SK-N-SH (cell line): ENCODE results near the gene COPS4. TPM values are rescaled to one million over a fixed set of nuclear protein-coding genes. Genes with fewer than 3 reads are reported as not detected.
"Not testable (repeated sequence)": the region's sequence is repeated elsewhere in the genome, so short reads cannot be mapped to it uniquely, and the experiment has no call there.

Experiments used
- CTCF ChIA-PET: fragments of 300-600, 350-600 bp; formaldehyde crosslinking; extraction: SDS; loops from one replicate; lab custom pipeline; 2021; lab: Yijun Ruan, JAX
- POLR2A ChIA-PET: fragments of 350-600 bp; sonication (Branson Sonifier 250); formaldehyde crosslinking; extraction: SDS; loops from one replicate; lab custom pipeline; 2020; ENCODE audit warnings: antibody characterized with exemption, inconsistent platforms; lab: Yijun Ruan, JAX
- DNase-seq: peaks from one replicate; pipeline ENCODE4 v3.0.0; 2012
- H2AFZ ChIP-seq: fragments of 200-600 bp; sonication (generic); 2 replicates; pipeline ENCODE4 v1.8.1; 2016; ENCODE audit warnings: antibody characterized with exemption, mild to moderate bottlenecking, low read depth
- H3F3A ChIP-seq: fragments of 200-600 bp; sonication (generic); replicated peaks from 2 replicates; pipeline ENCODE3; 2016; ENCODE audit warnings: antibody characterized with exemption, mild to moderate bottlenecking; ENCODE audit not compliant: insufficient read depth
- H3K27ac ChIP-seq, 2 experiments: fragments of 200-500 bp in 1 of 2; fragments of 200-600 bp in 1 of 2; sonication (Bioruptor generic) in 1 of 2; sonication (generic), shearing (Covaris generic) in 1 of 2; 2 replicates each; pipeline versions ENCODE4 v1.5.1 to v1.6.1; 2014 to 2016; ENCODE audit warnings: low read depth in 2 of 2, inconsistent platforms in 1 of 2, low read length in 1 of 2, mild to moderate bottlenecking in 1 of 2, mixed read lengths in 1 of 2
- H3K27me3 ChIP-seq: fragments of 200-600 bp; sonication (generic), shearing (Covaris generic); 2 replicates; pipeline ENCODE4 v1.6.1; 2016; ENCODE audit warnings: mixed run types; ENCODE audit not compliant: insufficient read depth
- H3K36me3 ChIP-seq, 2 experiments: fragments of 200-500 bp in 1 of 2; fragments of 200-600 bp in 1 of 2; sonication (Bioruptor generic) in 1 of 2; sonication (generic) in 1 of 2; replicated peaks in 1 of 2; 2 replicates each; pipeline versions ENCODE3 to v1.5.1; 2014 to 2016; ENCODE audit warnings: low read length in 1 of 2, mild to moderate bottlenecking in 1 of 2; ENCODE audit not compliant: insufficient read depth in 2 of 2, control insufficient read depth in 1 of 2
- H3K4me1 ChIP-seq, 2 experiments: fragments of 200-500 bp in 1 of 2; fragments of 200-600 bp in 1 of 2; sonication (Bioruptor generic) in 1 of 2; sonication (generic), shearing (Covaris generic) in 1 of 2; 2 replicates each; pipeline versions ENCODE4 v1.5.1 to v1.6.1; 2014 to 2016; ENCODE audit warnings: low read depth in 1 of 2, low read length in 1 of 2, mixed run types in 1 of 2; ENCODE audit not compliant: insufficient read depth in 2 of 2, control insufficient read depth in 1 of 2
- H3K4me2 ChIP-seq: fragments of 200-600 bp; sonication (generic), shearing (Covaris generic); 2 replicates; pipeline ENCODE4 v1.6.1; 2017; ENCODE audit warnings: mixed run types
- H3K4me3 ChIP-seq, 2 experiments: fragments of 200-500 bp in 1 of 2; fragments of 200-600 bp in 1 of 2; sonication (Bioruptor generic) in 1 of 2; sonication (generic), shearing (Covaris generic) in 1 of 2; 2 replicates each; pipeline versions ENCODE4 v1.5.1 to v1.8.1; 2014 to 2016; ENCODE audit warnings: low read depth in 2 of 2, inconsistent platforms in 1 of 2, low read length in 1 of 2, mild to moderate bottlenecking in 1 of 2, mixed read lengths in 1 of 2, moderate library complexity in 1 of 2
- H3K79me2 ChIP-seq: fragments of 200-600 bp; sonication (generic); 2 replicates; pipeline ENCODE4 v1.8.1; 2017; ENCODE audit warnings: mild to moderate bottlenecking; ENCODE audit not compliant: insufficient read depth
- H3K9ac ChIP-seq: fragments of 200-600 bp; sonication (generic); 2 replicates; pipeline ENCODE4 v1.6.1; 2017; ENCODE audit warnings: mixed run types
- H3K9me2 ChIP-seq: fragments of 200-600 bp; sonication (generic); 2 replicates; pipeline ENCODE4 v1.6.1; 2017; ENCODE audit warnings: mixed run types
- H3K9me3 ChIP-seq: fragments of 200-600 bp; sonication (generic); 2 replicates; pipeline ENCODE4 v1.6.1; 2017; ENCODE audit warnings: mixed run types, mild to moderate bottlenecking, moderate library complexity
- H4K20me1 ChIP-seq: fragments of 200-600 bp; sonication (generic); 2 replicates; pipeline ENCODE4 v1.6.1; 2017; ENCODE audit warnings: mild to moderate bottlenecking, mixed run types; ENCODE audit not compliant: insufficient read depth
- NFIC ChIP-seq: IDR thresholded peaks from 2 replicates; pipeline ENCODE4 v1.4.0; 2012; ENCODE audit warnings: borderline replicate concordance
- SIN3A ChIP-seq: IDR thresholded peaks from 2 replicates; pipeline ENCODE4 v1.6.1; 2012; ENCODE audit warnings: low read depth, mild to moderate bottlenecking, low read length, moderate library complexity, borderline replicate concordance
- SMC3 ChIP-seq: IDR thresholded peaks from 2 replicates; pipeline ENCODE4 v1.6.1; 2012; ENCODE audit warnings: low read depth, low read length, improper control_type of control experiment
- YY1 ChIP-seq: IDR thresholded peaks from 2 replicates; pipeline ENCODE4 v1.4.0; 2012; ENCODE audit warnings: low read depth, mild to moderate bottlenecking
- WGBS: methylation state at CpG from one replicate; pipeline ENCODE4 v1.1.6; 2017; ENCODE audit warnings: low lambda C conversion rate; 5-methylcytosine and 5-hydroxymethylcytosine counted together
- polyA plus RNA-seq, 3 experiments: library from polyadenylated mRNA; depleted of rRNA; stranded (reverse); fragments of >200 nt; gene quantifications; 2 replicates each; pipeline ENCODE4 v1.2.3, GENCODE V29; 2012
- TF ChIP-seq, protein P1 (sequence below): IDR thresholded peaks from 2 replicates; pipeline ENCODE4 v1.6.1; 2012; ENCODE audit warnings: mild to moderate bottlenecking, low read depth, low read length, moderate library complexity
- TF ChIP-seq, protein P2 (sequence below): fragments of 150-350 bp; IDR thresholded peaks from 2 replicates; pipeline ENCODE4 v1.6.1; 2016; ENCODE audit warnings: mild to moderate bottlenecking, low read depth, low read length

COPS4 gene
- polyA plus RNA-seq, 1 of the 3 experiments (the other 2 are of a cell fraction): 33.9 TPM

DNA sequence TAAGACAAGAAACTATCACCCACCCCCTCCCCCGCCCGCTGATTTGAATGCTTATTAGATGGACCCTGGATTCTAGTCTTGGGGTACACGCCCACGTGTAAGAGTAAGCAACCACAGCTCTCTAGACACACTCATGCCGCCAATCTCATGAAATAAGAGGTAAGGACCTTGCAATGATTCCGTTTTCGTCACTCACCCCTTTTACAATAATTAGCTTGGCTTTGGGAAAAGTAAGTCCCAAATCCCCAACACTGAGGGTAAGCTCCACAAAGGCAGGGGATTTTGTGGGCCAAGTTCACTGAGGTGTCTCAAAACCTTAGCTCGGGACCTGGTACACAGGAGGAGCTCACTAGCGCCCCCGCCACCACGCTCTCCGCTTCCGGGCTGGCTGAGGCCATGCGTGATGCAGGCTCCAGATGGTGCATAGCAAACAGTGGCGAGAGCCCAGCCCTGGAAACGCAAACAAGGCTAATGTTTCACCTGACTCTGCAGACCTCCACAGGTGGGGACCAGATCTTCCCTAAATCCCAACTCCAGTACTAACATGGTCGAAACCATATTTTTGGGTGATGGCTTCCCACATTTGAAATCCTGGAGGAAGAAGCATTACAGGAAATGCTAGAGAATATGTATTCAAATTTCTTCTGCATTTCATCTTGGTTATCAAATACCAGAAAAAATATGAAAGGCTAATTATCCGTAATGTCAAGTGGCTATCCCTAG is 75.4 kb downstream of the COPS4 start (continued):
- peak; percentile 17; the same call in 1 of the 2 replicates for TF ChIP-seq SMC3
- TF ChIP-seq, protein P1, sequence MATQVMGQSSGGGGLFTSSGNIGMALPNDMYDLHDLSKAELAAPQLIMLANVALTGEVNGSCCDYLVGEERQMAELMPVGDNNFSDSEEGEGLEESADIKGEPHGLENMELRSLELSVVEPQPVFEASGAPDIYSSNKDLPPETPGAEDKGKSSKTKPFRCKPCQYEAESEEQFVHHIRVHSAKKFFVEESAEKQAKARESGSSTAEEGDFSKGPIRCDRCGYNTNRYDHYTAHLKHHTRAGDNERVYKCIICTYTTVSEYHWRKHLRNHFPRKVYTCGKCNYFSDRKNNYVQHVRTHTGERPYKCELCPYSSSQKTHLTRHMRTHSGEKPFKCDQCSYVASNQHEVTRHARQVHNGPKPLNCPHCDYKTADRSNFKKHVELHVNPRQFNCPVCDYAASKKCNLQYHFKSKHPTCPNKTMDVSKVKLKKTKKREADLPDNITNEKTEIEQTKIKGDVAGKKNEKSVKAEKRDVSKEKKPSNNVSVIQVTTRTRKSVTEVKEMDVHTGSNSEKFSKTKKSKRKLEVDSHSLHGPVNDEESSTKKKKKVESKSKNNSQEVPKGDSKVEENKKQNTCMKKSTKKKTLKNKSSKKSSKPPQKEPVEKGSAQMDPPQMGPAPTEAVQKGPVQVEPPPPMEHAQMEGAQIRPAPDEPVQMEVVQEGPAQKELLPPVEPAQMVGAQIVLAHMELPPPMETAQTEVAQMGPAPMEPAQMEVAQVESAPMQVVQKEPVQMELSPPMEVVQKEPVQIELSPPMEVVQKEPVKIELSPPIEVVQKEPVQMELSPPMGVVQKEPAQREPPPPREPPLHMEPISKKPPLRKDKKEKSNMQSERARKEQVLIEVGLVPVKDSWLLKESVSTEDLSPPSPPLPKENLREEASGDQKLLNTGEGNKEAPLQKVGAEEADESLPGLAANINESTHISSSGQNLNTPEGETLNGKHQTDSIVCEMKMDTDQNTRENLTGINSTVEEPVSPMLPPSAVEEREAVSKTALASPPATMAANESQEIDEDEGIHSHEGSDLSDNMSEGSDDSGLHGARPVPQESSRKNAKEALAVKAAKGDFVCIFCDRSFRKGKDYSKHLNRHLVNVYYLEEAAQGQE: 0 out of 2 replicates have a peak, but pooled peaks have one; percentile 8
- TF ChIP-seq SIN3A: peak; percentile 55; the same call in 1 of the 2 replicates
- peak; percentile 36; the same call in 1 of the 2 replicates for TF ChIP-seq YY1
- TF ChIP-seq, protein P2, sequence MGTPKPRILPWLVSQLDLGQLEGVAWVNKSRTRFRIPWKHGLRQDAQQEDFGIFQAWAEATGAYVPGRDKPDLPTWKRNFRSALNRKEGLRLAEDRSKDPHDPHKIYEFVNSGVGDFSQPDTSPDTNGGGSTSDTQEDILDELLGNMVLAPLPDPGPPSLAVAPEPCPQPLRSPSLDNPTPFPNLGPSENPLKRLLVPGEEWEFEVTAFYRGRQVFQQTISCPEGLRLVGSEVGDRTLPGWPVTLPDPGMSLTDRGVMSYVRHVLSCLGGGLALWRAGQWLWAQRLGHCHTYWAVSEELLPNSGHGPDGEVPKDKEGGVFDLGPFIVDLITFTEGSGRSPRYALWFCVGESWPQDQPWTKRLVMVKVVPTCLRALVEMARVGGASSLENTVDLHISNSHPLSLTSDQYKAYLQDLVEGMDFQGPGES: no peak

DNA sequence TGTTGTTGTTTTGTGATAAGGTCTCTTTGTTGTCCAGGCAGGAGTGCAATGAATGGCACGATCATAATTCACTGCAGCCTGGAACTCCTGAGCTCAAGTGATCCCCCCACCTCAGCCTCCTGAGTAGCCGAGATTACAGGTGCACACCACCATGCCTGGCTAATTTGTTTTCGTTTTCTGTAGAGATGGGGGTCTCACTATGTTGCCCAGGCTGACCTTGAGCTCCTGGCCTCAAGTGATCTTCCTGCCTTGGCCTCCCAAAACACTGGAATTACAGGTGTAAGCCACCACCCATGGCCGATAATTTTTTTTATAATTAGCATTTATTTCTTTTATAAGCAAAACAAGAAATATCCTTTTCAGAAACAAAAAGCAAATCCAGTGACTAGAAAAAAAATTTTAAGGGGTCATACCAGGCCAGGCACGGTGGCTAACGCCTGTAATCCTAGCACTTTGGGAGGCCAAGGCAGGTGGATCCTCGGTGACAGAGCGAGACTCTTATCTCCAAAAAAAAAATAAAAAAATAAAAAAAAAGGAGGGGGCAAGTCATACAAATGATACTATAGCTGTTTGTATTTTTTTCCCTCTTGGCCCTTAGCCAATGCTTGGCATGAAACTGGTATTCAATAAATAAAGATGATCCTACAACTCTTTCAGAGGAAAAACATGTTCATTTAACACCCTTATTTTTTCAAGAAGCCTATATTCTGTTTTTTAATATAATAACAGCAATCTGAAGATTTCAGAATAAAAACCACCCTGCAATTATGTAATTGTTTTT is 76.2 kb downstream of the COPS4 start:
- TF ChIP-seq, protein P2: no peak
- peak; percentile 34; the same call in 1 of the 2 replicates for TF ChIP-seq NFIC
- no peaks in the 10 kb centered on the region; the same call in 1 of the 2 replicates for H3K79me2 ChIP-seq
- ChIA-PET POLR2A (no interaction called here), CTCF (interaction anchor here (0.7 to 2.3 kb wide), 9 partner anchors 8 to 649 kb away, joined by 3 to 10 read pairs (median 4); no protein-coding TSS in a partner anchor)
- no peaks in the 10 kb centered on the region for H3K9me2 ChIP-seq
- peak overlapping the region in 1 of 2 experiments; percentile 67; a peak in 1 of 4 replicates for H3K4me3 ChIP-seq
- H3K36me3 ChIP-seq: no peaks in the 10 kb centered on the region
- no peak for DNase-seq
- peaks cover 3 to 25% of the 10 kb centered on the region in 2 experiments for H3K4me1 ChIP-seq
- peaks cover 44% of the 10 kb centered on the region for H3F3A ChIP-seq
- H3K27me3 ChIP-seq: no peaks in the 10 kb centered on the region
- H4K20me1 ChIP-seq: no peaks in the 10 kb centered on the region
- H3K27ac ChIP-seq: peak overlapping the region in 1 of 2 experiments; percentile 50; a peak in 1 of 4 replicates
- no peak overlapping the region for H3K9ac ChIP-seq
- peak overlapping the region; percentile 68 for H3K4me2 ChIP-seq
- WGBS: 89% methylated on average over 8 of the region's 8 CpGs
- H3K9me3 ChIP-seq: no peaks in the 10 kb centered on the region
- H2AFZ ChIP-seq: peak overlapping the region; percentile 91

DNA sequence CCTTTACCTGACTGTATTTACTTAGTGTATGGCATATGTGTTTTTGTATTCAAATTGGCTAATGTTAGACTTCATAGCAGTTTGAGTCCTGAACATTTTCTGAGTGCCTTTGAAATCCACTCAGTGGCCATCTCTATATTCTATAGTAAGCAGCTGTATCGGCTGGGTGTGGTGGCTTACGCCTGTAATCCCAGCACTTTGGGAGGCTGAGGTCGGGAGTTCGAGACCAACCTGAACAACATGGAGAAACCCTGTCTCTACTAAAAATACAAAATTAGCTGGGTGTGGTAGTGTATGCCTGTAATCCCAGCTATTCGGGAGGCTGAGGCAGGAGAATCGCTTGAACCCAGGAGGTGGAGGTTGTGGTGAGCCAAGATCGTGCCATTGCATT is 76.8 kb downstream of the COPS4 start:
- H4K20me1 ChIP-seq, H3K36me3 ChIP-seq, H3K79me2 ChIP-seq, H3K9me2 ChIP-seq, H3K27ac ChIP-seq, H3K4me2 ChIP-seq, H3K27me3 ChIP-seq, H3K9me3 ChIP-seq, DNase-seq, H3K9ac ChIP-seq, H2AFZ ChIP-seq, H3K4me3 ChIP-seq, POLR2A ChIA-PET: not testable (repeated sequence)
- CTCF ChIA-PET: interaction anchor here (1.8 to 2.3 kb wide), 2 partner anchors 11 to 37 kb away, joined by 4 to 5 read pairs; no protein-coding TSS in a partner anchor
- 96% methylated on average over 7 of the region's 7 CpGs for WGBS
- peaks cover 44% of the 10 kb centered on the region for H3F3A ChIP-seq
- H3K4me1 ChIP-seq: peaks cover 3 to 25% of the 10 kb centered on the region in 2 experiments
